ENCODE data around the gene CFL1.

The CFL1 gene

DNA sequence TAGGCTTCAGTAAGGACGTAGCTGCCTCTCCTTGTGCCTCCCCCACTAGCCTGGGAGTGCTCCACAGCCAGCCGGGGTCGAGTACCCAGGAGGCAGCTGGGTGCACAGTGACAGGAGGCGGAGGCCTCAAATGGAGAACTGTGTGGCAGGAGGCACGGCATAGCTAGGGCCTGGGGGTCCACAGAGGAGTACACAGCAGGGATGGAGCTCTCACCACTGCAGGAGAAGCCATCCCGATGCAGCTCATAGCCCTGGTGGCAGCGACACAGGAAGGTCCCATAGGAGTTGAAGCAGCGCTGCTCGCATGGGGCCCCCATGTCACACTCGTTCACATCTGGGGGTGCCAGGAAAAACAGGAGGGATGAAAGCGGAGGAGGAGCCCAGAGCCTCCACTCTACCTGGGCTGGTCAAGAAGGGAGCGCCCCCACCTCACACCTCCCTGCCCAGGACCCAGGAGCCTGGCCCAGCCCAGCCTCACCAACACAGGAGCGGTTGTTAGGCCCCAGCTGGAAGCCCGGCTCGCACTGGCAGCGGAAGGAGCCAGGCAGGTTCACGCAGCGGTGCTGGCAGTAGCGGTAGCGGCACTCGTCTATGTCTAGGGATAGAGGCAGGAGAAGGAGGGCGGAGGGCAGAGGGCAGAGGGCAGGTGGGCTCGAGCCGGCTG, 11.8 kb upstream of the CFL1 start:
- DNase-seq (ENCODE audit: low spot score) = no peak

GRCh38 chr11:65868907-65869306, 10.9 kb upstream of the CFL1 start:
- no peak for DNase-seq (ENCODE audit: low spot score)

- DNase-seq (ENCODE audit: low spot score) = no peak
These were observed 10.2 kb upstream of the CFL1 start for GRCh38 chr11:65868076-65868667.

DNA sequence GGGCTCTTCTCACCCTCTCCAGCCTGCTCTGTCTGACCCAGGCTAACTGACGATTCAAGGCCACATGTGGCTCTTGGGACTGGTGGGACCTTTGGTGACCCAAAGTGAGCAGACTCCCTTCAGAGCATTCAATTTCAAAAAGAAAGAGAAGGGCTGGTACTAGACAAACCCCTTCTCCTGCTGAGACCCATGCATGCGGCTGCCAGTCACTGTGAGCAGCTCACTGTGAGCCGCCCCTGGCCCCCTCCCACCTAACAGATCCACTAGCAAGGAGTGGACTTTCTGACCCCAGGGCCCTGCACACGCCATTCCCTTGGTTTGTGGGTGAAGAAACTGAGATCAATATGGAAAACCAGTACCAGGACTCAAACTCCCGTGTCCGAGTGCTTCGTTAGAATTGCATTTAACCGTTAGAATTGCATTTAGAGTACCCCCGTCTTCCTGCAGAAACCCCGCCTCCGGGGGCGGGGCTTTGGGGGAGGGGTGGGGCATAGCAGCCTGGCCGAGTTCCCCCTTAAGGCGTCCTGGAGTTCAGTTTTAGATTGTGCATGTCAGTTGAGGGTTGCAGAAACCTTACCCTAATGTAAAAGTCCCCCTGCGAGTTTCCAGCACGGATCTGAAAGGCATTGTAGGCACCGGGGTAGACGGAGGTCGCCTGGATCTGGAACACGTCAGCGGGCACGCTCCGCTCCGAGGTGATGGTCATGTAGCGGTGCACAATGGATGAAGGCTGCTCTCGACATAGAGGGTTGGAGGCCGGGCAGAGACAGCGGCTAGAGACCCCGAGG, 9.5 kb upstream of the CFL1 start:
- DNase-seq (ENCODE audit: low spot score) = no peak

DNA sequence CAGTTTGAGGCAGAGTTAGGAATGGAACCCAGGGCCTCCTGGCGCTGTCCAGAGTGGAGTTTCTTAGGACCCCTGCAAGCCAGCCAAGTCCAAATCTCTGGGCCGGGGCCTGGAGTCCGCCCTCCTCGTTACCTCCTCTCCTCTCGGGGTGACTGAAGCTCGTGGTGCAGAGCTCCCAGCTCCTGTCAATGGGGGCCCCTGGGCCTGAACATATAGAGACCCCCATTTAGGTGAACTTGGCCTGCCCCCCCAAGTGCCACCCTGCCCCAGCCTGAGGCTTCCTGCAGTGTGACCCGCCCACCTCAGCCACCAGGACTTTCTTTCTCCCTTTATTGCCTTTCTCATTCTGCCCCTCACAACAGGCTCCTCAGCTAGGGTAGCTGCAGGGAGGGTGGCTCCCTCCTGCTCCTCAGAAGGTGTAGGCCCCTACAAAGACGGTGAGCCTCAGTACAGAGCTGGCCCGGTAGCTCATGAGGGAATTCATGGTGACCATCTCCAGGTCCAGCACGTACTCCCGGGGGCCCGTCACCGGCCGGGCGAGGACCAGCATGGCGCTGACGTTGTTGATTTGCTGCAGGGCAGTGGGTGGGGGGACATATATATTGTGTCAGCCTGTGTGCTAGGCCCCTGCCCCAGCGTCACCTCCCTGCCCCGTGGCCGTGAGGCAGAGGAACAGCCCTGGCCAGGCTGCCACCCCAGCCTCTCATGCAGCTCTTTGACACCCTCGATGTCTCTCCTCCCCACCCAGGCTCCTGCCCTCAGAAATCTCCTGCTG, 8.7 kb upstream of the CFL1 start:
- DNase-seq (ENCODE audit: low spot score) = no peak

- DNase-seq (ENCODE audit: low spot score) = no peak
These were observed 7.7 kb upstream of the CFL1 start for GRCh38 chr11:65865550-65866172.

GRCh38 chr11:65864706-65865471, 6.9 kb upstream of the CFL1 start:
- no peak for DNase-seq (ENCODE audit: low spot score)

DNA sequence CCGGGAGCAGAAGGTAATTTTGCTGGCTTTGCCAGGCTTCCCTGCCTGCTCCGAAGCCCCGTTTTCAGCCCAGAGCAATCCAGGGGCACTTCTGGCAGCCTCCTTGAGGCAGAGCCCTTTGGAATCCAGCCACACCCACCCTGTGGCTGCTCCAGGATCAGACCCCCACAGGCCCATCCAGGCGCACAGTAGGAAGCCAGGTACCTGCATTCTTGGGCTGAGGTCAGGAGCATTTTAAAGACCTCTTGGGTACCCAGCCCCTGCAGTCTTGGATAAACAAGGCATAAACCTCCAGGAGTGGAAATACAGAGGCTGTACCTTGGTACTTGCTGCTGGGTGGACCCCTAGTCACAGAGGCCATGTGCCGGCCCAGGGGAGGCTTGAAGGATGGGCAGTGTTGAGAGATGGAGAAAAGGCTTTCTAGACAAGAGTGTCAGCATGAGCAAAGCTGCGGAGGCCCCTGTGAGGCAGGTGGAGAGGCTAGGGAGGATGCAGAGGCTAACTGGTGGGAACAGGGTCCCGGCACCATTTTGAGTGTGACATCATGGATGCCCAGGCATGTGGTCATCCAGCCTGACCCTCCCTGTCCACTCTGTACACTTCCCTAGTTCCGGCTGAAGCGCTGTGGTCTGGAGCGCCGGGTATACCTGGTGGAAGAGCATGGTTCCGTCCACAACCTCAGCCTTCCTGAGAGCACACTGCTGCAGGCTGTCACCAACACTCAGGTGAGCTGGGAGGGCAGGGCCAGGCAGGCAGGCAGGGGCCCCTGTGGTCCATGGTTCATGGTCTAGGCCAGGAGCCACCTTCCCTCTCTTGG, 6.1 kb upstream of the CFL1 start:
- no peak for DNase-seq (ENCODE audit: low spot score)

DNA sequence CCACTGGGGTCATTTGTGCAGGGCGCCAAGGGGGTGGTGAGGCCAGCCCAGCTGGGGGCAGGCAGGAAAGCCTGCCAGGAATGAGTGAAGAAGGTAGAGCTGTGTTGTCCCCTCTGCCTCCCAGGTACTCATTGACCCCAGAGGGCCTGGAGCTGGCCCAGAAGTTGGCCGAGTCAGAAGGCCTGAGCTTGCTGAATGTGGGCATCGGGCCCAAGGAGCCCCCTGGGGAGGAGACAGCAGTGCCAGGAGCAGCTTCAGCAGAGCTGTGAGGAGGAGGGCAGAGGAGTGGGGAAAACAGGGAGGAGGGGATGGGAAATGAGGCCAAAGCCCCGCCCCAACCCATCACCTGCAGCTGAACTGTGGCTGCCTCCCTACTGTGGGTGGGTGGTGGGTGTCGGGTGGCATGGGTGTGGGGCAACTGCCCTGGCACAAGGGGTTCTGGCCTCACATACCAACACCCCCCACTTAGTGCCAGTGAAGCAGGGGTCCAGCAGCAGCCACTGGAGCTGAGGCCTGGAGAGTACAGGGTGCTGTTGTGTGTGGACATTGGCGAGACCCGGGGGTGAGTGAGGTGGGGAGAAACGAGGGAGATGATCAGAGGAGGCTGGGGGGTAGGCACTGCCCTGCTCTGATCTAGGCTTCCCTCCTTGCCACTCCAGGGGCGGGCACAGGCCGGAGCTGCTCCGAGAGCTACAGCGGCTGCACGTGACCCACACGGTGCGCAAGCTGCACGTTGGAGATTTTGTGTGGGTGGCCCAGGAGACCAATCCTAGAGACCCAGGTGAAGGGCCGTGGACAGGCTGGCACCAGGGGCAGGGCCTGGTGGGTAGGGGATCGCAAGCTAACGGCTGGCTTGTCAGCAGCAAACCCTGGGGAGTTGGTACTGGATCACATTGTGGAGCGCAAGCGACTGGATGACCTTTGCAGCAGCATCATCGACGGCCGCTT, 5.2 kb upstream of the CFL1 start:
- no peak for DNase-seq (ENCODE audit: low spot score)

DNA sequence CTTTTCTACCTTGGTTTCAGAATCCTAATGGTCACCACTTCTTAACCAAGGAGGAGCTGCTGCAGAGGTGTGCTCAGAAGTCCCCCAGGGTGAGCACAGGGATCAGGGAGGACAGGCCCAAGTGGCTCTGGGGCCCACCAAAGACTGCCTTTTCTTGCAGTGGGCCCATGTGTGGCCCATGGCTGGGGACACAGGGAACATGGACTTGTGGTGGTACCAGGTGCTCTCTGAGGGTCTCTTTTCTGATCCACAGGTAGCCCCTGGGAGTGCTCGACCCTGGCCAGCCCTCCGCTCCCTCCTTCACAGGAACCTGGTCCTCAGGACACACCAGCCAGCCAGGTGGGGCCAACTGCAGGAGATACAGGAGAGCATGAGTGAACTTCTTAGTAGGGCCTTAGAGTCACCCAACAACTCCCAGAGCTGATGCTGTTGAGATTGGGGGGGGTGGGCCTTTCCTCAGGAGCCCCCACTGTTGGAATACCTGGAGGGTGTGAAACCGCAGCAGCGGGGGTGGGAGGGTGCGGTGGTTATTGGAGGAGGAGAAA, 4.3 kb upstream of the CFL1 start:
- DNase-seq (ENCODE audit: low spot score) = no peak

GRCh38 chr11:65861533-65862183, 3.7 kb upstream of the CFL1 start:
- no peak for DNase-seq (ENCODE audit: low spot score)

DNA sequence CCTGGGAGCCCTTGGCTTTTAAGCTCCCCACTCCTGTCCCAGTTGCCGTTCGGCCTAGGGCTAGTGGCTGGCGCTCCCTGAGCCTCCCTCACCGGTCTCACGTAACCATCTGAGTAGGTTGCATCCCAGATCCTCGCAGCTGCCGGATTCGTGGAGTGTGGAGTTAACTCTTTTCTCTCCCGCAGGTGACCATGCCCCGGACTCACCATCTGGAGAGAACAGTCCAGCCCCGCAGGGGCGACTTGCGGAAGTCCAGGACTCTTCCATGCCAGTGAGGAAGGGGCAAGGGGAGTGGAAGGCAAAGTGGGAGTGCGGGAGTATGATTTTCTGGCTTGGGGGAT, 3.2 kb upstream of the CFL1 start:
- no peak for DNase-seq (ENCODE audit: low spot score)

GRCh38 chr11:65860278-65861164, 2.5 kb upstream of the CFL1 start, which contains the start of gene MUS81:
Gene MUS81 (plus strand): TSS chr11:65860433. CDS start chr11:65860754, 321 bp downstream.
- DNase-seq (ENCODE audit: low spot score) = peak; percentile 97

GRCh38 chr11:65859812-65860277, 1.9 kb upstream of the CFL1 start:
- DNase-seq (ENCODE audit: low spot score) = no peak

DNA sequence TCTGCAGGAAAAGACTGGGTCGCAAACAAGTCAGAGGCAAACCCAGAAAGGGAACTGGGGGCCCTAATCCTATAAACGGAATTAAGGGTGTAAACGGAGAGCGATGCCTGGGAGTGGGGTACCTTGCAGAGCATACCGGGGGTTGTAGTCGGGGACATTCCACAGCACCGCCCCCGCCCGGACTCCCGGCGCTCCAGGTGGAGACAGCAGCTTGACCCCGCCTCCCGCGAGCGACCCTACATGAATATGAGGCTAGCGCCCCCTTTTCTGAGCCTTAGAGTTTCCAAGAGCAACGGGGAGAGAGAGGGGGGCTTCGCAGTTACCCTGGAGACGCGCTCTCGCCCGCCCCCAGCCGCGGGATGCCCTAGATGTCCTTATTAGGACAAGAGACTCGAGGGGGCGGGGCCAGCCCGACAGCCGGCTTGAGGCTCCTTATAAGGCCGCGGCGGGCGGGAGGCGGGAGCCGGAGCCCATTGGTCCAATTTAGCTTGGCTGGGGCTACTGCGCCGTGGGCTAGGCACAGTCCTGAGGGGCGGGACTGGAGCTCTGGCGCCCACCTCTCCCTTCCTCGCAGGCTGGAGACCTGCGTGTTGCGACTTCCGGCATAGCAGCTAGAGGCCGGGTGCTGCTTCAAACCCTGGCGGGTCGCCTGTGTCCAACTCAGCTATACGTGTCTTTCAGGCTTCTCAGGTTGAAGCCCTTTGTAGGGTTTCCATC, 1.3 kb upstream of the CFL1 start:
- DNase-seq (ENCODE audit: low spot score) = peak; percentile 95

DNA sequence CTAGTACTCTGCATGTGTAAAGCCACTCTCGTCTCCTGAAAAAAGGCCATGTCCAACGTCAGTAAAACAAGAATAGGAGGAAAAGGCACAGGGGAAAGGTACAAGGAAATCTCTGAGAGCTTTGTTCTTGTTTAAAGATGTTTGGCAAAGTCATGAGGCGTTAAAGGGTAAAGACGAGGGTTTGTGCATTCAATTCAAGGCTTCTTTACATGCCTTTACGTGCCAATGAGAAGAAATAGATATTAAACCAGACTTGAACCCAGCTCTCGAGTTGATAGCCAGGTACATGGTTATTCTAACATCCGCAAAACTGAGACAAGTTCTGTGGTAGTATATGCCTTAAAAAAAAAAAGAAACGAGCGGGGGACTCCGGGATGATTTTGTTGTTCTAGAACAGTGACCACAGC, 704 bp upstream of the CFL1 start:
- DNase-seq (ENCODE audit: low spot score) = peak; percentile 42

GRCh38 chr11:65857500-65857852, 504 bp downstream of the CFL1 start:
- DNase-seq (ENCODE audit: low spot score) = peak; percentile 58
